SK-N-DZ (cell line): ENCODE results near the gene SYCP2.

Experiments used
- DNase-seq: peaks from one replicate; pipeline ENCODE4 v3.0.0-alpha.2; 2015; ENCODE audit warnings: low spot score

Gene SYCP2

DNA sequence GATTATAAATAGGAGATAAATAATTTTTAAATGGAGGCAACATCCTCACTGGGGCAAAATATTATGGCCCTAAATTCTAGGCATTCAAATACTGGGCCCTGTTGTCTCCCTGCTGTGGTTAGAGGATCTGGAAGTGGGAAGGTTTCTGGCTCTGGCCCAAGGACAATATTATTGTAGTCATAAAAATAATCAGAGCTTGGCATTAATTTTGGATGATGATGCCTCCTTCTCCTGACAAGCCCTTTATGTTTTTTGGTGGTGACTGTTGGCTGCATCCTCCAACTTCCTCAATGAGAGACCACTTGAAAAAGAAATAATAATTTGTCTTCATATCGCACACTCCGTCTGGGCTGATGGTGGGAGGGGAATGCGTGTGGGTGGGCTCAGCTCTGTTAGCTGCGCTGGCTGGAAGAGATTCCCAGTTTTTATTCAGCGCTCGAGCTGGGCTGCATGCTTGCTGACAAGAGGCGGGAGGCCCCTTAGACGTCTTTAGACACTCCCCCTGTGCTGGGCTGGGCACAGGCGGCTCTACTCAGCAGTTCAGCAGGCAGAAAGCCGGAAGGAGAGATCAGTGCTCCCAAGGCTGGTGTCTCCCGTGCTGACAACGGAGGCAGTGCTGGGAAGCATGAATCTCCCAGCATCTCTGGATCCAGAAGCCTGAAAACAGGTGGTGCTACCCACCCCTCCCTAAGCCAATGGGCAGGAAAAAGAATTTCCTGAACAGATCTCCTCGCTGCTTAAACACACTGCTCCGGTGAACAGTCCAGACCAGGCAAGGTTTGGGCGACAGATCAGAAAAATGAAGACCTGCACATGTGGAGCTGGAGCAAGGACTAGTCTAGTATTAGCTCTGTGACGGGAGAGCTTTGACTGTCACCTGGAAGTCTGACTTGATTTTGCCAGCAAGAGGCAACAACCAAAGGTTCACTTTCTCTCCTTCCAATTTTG is 97.7 kb downstream of the SYCP2 start:
- DNase-seq: peak; percentile 43

DNA sequence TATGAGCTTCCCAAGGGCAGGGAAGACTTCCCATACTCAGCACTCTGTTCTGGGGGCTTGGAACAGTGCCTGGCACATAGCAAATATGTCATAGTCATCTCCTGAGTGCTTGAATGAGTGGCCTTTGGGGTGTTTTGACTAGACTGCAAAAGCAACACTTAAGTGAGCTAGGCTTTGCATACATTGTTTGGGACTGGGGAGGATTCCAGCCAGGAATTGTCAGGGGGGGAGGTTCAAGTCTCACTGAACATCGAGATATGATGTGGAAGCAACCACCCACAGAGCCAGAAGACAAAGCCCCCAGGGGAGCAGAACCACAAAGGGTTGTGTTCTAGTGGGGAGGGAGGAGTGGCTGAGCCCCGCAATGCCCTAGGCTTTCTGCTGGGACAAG is 98.4 kb downstream of the SYCP2 start:
- DNase-seq: no peak

DNA sequence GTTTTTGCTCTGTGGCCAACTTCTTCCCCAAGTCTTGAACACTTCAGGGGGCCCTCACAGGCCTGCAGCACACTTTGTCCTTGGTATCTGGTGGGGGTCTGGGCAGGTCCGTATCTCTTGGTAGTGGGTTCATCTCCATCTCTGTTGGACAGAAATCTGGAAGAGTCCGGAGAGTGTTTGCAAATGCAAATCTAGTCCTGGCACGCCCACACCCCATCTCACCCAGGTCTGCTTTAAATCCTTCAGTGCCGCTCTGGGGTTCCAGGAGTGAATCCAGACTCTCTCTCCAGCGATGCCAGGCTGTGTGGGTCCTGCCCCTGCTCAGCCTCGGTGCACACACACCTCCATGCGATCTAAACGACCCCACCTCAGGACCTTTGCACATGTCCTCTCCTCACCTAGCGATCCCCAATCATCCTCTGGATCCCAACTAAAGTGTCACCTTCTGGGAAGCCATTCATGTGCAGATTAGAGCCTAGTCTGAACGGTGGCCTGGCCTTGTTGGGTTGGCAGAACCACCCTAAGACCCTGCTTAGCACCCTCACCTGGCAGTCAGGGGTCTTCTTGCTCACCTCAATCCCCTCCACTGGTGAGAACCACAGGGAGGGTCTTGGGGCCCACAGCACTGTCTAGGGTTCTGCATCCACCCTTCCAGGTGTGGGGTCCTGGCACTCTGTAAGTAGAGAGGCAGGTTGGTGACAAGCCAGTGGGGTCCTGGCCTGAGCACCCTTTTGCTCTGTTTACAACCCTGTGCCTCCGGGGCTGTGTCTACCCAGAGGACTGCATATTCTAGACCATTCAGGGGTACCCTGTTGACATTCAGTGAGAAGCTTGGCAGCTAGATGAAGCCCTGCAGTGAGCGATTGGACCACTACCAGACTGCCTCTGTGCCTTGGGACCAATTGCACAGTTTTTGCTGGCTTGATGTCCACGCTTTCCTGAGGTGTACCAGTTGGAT is 100.8 kb downstream of the SYCP2 start:
- no peak for DNase-seq

DNA sequence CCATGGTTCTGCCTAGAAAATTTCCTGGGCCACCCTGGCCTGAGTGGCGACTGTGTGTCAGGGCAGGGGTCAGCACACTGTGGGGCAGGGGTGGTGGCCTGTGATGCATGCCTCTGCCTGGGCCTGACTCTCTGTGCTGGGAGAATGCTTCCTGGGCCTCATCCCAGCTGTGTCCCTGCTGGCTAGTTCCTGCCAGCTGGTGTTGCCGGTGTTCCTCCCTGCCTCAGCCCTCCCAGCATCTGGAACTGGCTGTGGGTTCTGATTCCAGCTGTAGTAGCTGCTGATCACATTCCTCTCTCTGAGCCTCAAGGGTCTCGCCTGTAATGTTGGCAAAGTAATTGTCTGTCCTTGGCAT is 101.5 kb downstream of the SYCP2 start:
- no peak for DNase-seq

DNA sequence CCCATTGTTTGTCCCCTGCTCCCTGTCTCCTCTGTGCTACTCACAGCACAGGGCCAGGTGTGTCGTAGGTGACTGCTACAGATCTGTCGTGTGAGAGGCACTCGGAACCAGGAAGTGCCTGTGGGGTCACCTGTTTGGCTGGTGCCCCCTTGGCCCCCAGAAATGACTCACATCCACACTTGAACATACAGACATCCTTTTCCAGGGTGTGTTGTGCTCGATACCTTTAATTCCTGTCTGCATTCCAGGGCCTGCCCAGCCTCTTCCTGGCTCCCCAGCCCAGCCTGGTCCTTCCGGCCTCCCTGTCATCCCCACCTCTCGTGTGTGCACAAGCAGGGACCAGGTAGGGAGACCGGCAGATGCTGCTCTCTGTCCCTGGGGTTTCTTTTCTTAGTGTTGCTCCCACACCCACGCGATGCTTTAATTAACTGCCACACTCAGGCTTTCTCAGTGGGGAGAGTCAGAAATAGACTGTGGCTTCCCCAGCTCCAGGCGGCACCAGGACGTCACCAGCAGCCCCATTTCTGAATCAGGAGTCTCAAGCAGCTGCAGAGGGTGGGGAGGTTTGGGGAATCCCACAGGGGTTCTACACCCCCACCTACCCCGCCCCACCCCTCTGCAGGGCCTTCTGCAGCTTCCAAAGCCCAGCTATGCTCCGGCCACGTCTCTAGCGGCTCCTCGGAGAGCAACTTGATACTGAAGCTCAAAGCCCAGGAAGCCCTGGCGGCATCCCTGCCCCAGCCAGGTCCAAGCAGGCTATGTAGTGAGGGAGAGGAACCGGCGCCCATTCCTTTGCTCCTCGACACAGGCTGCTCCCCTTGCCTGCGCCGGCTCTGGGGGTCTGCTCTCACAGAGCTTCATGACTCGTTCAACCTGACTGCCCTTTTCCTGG is 102.2 kb downstream of the SYCP2 start:
- DNase-seq: no peak

DNA sequence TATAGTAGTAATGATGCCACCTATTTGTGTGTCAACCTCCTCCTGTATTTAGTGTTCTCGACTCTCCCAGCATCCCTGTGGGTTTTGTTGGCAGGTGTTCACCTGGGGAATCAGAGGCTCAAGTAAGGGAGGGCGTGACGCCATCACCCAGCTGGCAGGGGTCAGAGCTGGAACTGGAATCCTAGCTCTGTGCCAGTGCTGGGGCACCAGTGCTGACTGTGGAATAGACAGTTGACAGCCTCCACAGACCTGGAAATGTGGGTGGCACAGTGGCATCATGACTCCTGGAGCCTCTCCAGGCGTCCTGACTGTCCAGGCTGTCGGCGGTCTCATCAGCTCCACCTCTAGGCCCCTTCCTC is 102.8 kb downstream of the SYCP2 start:
- DNase-seq: no peak

DNA sequence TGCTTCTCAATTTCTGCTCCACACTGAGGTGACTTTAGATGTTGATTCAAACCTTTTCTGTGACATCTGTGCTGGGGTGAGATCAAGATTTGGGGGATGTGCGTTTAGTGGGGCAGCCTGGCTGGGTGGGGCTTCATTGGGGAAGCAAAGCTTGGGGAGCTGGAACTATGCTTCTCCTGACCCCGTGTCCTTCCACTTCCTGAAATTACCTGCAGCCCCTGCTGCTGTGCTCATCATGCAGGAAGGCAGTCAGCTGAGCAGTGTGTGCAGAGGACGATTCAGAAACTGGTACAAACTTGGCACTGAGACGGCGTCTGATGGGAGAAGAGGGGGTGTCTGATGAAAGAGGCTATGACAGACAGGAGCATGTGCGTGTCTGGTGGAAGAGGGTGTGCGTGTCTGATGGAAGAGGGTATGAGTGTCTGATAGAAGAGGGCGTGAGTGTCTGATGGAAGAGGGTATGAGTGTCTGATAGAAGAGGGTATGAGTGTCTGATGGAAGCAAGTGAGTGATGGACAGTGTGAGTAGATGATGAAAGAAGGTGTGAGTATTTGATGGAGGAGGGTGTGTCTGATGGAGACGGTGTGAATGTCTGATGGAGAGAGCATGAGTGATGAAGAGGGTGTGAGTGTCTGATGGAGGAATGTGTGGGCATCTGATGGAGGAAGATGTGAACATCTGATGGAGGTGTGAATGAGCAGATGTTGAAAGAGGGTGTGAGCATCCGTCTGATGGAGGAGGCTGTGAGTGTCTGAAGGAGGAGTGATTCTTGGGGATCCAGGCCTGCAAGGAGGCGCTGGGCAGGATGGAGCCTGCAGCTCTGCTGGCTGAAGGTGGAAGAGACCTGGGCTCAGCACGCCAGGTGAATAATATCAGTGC is 103.4 kb downstream of the SYCP2 start:
- no peak for DNase-seq

DNA sequence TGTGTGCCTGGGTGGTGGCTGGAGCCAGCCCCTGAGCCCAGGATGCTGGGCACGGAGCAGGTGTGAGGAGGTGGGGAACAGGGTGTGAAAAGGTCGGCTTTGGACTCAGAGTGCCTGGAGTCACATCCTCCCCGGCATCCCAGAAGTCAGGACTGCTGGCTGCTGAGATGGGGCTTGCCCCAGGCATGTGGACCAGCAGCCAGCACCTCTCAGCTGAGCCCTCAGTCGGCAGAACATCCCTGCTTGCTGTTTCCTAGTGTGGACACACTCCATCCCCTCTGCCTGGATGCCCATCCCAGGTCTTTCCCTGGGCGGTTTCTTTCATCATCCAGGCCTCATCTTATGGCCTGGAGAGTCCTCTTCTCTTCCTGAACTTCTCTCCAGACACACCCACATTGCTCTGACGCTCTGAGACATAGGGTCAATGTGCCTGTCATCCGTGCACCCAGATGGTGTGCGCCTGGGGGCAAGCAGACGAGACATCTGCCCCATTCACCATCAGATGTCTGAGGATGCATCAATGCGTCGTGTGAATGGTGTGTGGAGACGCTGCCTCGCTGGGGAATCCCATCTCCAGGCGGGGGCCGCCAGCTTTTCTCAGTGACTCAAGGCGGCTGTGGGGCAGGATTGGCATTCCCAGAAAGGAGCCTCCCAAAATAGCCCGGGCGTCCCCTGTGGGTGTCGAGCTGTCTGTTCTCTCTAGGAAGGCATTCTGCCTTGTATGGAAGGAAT is 104.2 kb downstream of the SYCP2 start:
- no peak for DNase-seq

DNA sequence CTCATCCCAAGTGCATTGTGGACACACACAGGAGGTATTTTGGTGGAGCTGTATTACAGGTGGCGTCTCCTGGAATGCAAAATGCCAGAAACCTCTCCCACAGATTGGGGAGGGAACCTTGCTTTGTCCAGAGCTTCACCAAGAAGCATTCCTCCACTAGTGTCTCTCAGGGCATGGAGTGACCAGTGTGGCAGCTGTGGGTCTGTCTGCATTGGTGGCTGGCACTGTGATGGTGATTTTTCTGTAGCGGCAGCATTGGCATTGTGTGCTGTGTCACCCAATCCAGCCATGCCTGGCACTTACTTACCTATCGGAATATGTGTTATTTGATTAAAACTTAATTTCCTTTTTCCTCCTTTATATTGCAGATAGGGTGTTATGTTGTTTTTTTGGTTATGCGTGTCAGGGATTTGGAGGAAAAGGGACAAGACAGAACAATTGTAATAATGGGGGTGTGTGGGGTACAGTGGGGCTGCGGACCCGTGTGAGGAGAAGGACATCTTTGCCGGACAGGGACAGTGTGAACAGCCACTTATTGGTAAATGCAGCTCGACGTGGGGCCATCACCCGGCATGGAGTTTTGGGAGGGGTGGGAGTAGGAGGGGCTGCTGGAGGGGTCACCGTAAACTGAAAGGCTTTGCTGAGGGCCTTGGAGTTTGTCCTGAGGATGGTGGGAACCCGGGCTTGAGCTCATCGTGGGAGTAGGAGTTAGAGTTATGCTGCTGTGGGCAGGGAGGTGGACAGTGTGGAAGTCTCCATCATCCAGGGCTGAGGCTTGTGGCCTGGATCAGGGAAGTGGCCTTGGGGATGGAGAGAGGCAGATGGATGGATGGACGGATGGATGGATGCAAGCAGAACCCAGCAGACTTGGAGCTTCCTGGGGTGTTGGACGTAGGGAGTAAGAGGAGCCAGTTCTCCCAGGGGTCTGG is 105.0 kb downstream of the SYCP2 start:
- DNase-seq: no peak

DNA sequence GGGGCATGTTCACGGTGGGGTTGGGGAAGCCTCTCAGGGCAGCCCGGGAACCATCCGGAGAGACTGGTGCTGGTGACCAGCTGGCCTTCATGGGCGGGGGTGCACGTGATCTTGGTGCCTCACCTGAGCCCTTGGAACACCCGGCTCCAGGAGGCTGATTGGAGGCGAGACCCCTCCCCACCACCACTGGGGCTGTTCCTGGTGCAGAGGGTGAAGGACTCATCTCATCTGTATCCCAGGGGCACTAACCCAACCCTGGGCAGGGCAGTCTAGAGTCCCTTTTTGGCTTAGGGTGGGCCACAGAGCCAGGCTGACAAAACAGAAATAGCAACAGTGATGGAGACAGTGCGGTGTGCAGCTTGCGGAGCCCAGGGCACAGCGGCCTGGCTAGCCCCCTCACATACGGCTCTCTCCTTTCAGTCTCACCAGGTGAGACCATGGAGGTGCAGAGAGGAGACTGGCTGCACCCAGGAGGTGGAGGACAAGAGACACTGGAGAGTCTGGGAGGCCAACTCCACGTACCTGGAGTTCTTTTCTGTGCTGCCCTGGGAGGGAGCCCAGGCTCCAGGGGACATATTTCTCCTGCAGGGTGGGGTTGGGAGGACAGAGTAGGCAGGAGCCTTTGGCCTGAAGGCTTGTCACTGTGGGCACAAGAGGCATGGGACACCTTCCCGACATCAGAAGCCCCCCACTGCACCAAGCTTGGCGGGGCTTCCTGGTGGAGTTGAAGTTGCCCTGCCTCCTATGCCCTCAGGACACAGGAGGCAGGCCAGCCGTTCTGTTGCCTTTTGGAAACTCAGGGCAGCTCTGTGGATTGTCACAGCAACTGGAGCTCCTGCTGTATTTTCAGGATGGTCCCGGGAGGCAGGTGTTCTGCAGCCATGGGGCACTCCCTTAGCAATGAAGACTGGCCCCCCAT is 106.0 kb downstream of the SYCP2 start:
- no peak for DNase-seq

DNA sequence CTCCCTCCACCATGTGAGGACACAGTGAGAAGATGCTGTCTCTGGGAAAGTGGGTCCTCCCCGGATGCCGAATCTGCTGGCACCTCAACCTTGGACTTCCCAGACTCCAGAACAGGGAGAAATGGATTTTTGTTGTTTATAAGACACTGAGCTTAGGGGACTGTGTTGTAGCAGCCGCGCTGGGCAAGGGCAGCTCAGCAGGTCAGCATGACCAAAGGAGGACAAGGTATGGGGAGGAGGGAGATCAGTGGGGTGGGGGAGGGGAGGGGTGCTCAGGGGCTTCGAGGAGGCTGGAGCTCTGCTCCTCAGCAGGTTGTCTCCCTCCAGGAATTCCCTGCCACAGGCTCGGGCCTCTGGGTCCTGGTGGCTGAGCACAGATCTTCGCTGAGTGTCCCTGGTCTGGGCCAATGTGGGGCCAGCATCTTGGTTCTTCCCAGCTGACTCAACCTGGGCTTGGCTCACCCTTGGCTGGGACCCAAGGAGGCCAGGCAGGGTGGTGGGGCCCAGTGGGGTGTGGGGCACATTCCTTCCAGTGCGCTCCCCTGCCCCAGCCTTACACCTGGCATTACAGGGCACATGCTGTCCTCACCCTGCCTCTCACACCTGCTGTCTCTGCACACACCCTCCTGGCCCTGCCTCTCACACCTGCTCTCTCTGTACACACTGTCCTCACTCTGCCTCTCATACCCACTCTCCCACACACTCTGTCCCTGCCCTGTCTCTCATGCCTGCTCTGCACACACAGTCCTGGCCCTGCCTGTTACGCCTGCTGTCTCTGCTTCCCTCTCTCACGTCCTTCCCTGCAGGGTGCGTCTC is 107.3 kb downstream of the SYCP2 start:
- no peak for DNase-seq

DNA sequence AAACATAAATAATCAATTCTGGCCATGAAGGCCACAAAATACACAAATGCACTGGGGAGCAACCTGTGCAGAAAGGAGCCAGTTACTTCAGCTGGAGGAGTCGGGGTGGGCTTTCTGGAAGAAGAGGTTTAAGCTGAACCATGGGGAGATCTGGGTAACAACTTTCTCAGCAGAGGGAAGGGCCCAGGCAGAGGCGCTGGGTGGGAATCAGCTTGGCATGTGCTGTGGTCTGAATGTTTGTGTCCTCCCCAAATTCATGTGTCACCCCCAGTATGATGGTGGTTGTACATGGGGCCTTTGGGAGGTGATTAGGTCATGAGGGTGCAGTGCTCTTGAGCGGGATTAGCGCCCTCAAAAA is 107.9 kb downstream of the SYCP2 start:
- DNase-seq: no peak

DNA sequence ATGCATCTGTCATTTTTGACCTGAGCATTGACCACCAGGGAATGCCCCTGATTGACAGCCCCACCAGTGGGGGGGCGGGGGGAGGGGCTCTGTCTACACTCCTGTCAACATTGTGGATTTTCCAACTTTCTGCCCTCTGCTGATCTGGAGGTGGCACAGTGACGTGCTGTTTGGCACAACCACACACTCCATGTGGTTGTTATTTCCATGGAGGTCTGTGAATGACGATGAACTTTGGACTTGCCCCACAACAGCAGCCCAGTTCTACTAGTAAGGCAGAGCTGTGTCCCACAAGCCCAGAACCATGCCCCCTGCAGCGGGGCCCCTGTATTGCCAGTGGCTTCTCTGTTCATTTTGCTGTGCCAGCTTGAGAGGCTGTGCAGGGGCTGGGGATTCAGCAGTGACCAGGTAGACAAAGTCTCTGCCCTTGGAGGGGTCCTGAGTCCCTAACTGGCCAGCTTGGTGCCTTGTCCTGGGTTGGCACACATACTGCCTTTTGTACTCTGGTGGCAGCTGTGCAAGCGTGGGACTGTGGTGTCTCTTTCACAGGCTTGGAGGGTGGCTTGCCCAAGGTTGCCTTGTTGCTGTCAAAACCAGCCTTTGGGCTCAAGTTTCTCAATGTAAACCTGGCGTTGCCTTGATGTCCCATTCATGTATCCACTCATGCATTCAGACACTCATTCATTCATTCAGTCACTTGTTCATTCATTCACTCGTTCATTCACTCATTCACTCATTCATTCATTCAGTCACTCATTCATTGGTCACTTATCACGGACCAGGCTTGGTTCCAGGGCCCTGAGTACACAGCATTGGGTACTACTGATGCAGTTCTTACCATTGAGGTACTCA is 108.5 kb downstream of the SYCP2 start:
- no peak for DNase-seq

DNA sequence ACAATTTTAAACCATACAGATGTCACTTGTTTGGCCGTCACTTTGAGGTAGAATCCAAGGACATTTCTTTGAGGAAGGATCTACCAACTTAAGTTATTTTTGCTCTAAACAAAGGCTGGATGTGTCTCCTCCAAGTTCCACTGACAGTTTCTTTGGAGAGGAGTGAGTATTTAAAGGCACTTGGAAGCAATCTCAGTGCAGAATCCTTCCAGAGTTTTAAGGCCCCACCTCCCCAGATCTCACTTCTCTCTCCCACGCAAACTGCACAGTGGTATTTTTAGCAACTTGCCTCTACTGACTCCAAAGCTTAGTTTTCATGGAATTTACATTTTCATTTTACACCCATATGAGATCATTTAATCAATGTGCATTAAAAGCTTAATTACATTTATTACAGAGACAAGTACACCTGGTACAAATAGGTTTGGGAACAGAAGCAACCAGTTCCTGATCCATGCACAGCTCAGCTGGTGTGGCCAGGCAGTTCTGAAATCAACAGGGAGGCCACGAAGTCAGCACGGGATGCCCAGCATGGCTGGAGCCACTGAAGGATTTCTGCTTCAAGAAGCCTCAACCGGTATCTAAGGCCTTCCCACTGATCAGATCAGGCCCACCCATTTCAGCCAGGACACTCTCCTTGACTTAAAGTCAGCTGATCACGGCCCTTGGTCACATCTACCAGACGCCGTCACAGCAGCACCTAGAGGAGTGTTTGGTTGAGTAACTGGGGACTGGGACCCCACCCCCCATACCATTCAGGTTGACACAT is 109.8 kb downstream of the SYCP2 start:
- no peak for DNase-seq

DNA sequence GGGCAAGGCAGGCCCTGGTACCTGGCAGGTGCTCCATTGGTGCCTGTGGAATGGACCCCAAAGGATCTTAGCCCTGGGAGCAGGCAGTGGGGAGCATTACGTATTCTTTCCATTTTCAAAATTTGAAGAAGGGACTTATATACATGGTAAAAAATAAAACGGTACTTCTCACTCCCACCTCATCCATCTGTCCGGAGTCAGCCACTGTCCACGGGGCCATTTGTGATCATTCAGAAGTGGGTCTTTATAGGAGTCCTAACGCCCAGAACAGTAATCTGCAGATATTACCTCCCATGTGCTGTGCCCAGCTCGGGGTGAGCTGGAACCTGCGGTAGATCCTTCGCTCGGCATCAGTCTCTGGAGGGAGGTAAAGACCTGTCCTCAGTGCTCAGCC is 110.4 kb downstream of the SYCP2 start:
- no peak for DNase-seq
